DMS153 (cell line): ENCODE measurements around the gene SLC26A9.

Experiments
- DNase-seq: peaks from one replicate; lab custom pipeline; 2025; lab: John Stamatoyannopoulos, UW

SLC26A9 gene

GRCh38 chr1:205947024-205947423, 3.8 kb upstream of the SLC26A9 start:
- DNase-seq: no peak

GRCh38 chr1:205945069-205945468, 1.8 kb upstream of the SLC26A9 start:
- DNase-seq: no peak

- DNase-seq: no peak
Observed at GRCh38 chr1:205944525-205944924, 1.3 kb upstream of the SLC26A9 start.

- DNase-seq: no peak
Observed at GRCh38 chr1:205942631-205943159, 561 bp downstream of the SLC26A9 start.

- no peak for DNase-seq
Observed at GRCh38 chr1:205940710-205941109, 2.5 kb downstream of the SLC26A9 start.

- DNase-seq: peak; percentile 98
Observed at GRCh38 chr1:205939690-205940330, 3.4 kb downstream of the SLC26A9 start.

GRCh38 chr1:205938682-205939081, 4.6 kb downstream of the SLC26A9 start:
- no peak for DNase-seq

GRCh38 chr1:205936846-205937586, 6.2 kb downstream of the SLC26A9 start:
- DNase-seq: no peak

GRCh38 chr1:205936311-205936710, 6.9 kb downstream of the SLC26A9 start:
- no peak for DNase-seq

GRCh38 chr1:205935869-205936268, 7.4 kb downstream of the SLC26A9 start:
- DNase-seq: no peak

- peak; percentile 90 for DNase-seq
Observed at GRCh38 chr1:205934788-205935187, 8.5 kb downstream of the SLC26A9 start.

GRCh38 chr1:205933671-205934618, 9.3 kb downstream of the SLC26A9 start:
- peak; percentile 70 for DNase-seq

- no peak for DNase-seq
Observed at GRCh38 chr1:205932776-205933175, 10.5 kb downstream of the SLC26A9 start.

GRCh38 chr1:205930799-205931281, 12.4 kb downstream of the SLC26A9 start:
- DNase-seq: no peak

GRCh38 chr1:205930195-205930577, 13.1 kb downstream of the SLC26A9 start:
- no peak for DNase-seq

GRCh38 chr1:205929496-205930194, 13.6 kb downstream of the SLC26A9 start:
- no peak for DNase-seq

- DNase-seq: no peak
Observed at GRCh38 chr1:205928317-205928716, 14.9 kb downstream of the SLC26A9 start.

- DNase-seq: no peak
Observed at GRCh38 chr1:205927676-205928075, 15.6 kb downstream of the SLC26A9 start.

GRCh38 chr1:205927247-205927646, 16.0 kb downstream of the SLC26A9 start:
- no peak for DNase-seq

- DNase-seq: no peak
Observed at GRCh38 chr1:205926636-205927035, 16.6 kb downstream of the SLC26A9 start.

- no peak for DNase-seq
Observed at GRCh38 chr1:205926213-205926612, 17.0 kb downstream of the SLC26A9 start.
